Measurements from ENCODE around the gene GLT6D1. TPM values are rescaled to one million over a fixed set of nuclear protein-coding genes. Genes with fewer than 3 reads are reported as not detected.

Gene GLT6D1
- total RNA-seq, 4 donors from 2014 or later = not detected

GRCh38 chr9:135613946-135614805 is 25.2 kb downstream of the GLT6D1 start:
- no peak for DNase-seq (ENCODE audit: low spot score in 2 of 2)
- Histone ChIP-seq H3K9me3 (no peaks in the 10 kb centered on the region), H3K27ac (no peak overlapping the region), H3K27me3 (peaks cover 0 to 35% of the 10 kb centered on the region in 2 donors), H3K36me3 (no peaks in the 10 kb centered on the region), H3K4me3 (no peak overlapping the region), H3K4me1 (no peaks in the 10 kb centered on the region)
- no peak for TF ChIP-seq EP300 (IDR thresholded peaks at IDR 0.05)
- WGBS, 2 donors = 70 to 73% methylated on average over 24 to 25 of the region's 34 CpGs

DNA sequence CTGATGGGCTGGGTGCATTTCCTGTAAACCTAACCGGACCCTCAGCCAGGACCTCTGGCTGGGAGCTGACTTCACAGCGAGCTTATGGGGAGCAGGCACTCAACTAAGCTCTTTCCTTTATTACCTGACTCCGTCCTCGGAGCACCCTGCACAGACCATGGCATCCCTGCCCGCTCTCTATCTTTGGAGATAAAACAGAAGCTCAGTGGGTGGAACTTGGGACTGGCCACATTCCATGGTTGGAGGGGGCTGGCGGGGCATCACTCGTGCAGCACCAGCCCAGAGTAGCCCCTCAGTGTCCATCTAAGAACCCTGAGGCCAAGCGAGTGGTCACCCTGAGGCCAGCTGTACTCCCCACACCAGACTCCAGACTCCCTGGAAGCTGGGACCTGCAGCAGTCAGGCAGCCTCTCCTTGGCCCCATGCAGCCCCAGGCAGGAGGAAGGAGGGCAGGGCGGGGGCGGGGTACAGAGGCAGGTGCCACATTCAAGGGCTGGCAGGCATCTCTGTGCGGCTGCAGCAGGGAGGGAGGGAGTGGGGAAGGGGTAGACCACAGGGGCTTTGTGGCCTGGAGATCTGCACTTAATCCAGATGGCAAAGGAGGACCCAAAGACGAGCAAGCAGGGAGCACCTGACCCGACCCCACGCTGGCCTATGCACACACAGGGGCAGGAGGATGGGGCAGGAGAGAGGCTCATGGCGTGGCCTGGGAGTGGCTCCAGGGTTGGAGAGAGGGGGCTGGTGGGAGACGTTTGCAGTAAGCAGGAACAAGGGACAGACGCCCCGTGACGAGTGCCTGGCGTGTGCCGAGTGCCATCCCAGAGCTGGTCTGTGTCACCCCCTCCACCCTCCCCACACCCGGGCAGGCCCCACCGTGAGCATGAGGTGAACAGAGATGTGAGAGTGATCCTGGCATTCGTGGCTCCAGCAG is 26.1 kb downstream of the GLT6D1 start:
- no peaks in the 10 kb centered on the region for H3K9me3 ChIP-seq
- WGBS, 2 donors = 64 to 71% methylated on average over 18 to 22 of the region's 24 CpGs
- no peak overlapping the region for H3K27ac ChIP-seq
- TF ChIP-seq EP300 (IDR thresholded peaks at IDR 0.05) (no peak), CTCF (IDR thresholded peaks at IDR 0.05) (no peak), POLR2A (IDR thresholded peaks at IDR 0.05) (no peak)
- DNase-seq (ENCODE audit: low spot score in 2 of 2) = no peak
- H3K4me3 ChIP-seq = no peak overlapping the region
- peaks cover 0 to 31% of the 10 kb centered on the region in 2 donors for H3K27me3 ChIP-seq
- no peaks in the 10 kb centered on the region for H3K36me3 ChIP-seq
- no peaks in the 10 kb centered on the region for H3K4me1 ChIP-seq

DNA sequence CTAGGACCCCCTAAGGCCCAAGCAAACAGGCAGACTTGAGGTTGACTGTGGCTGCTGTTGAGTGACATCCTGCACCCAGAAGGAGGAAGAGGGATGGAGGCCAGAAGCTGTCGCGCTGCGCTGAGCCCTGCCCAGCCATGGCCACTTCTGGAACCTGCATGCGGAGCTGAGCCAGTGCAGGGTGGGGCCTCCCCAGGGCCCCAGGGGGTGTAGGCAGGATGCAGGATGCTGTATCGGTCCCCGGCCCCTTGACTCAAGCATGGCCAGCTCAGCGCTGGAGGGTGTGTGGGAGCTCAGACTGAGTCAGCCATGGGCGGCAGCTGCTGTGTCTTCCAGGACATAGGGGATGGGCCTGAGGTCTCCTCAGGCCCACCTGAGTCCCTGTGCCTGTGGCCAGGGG is 26.9 kb downstream of the GLT6D1 start:
- TF ChIP-seq CTCF (IDR thresholded peaks at IDR 0.05) = no peak
- Histone ChIP-seq H3K9me3 (no peaks in the 10 kb centered on the region), H3K27me3 (peaks cover 0 to 31% of the 10 kb centered on the region in 2 donors), H3K4me3 (no peak overlapping the region), H3K36me3 (no peaks in the 10 kb centered on the region), H3K27ac (no peak overlapping the region), H3K4me1 (no peaks in the 10 kb centered on the region)
- DNase-seq (ENCODE audit: low spot score in 2 of 2) = no peak
- WGBS, 2 donors = 52% methylated on average over 6 of the region's 8 CpGs; no CpG with 5 or more reads in 1 of the 2 donors

DNA sequence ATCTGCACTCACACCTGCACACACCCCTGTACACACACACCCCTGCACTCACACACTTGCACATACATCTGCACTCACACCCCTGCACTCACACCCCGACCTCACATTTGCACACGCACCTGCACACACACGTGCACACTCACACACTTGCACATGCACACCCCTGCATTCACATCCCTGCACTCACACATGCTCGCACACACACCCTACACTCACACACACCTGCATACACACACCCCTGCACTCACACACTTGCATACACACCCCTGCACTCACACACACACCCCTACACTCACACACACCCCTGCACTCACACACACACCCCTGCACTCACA is 27.5 kb downstream of the GLT6D1 start:
- Histone ChIP-seq H3K36me3 (no peaks in the 10 kb centered on the region), H3K9me3 (no peaks in the 10 kb centered on the region), H3K27me3 (peaks cover 0 to 31% of the 10 kb centered on the region in 2 donors), H3K27ac (no peak overlapping the region), H3K4me3 (no peak overlapping the region), H3K4me1 (no peaks in the 10 kb centered on the region)
- TF ChIP-seq POLR2A (IDR thresholded peaks at IDR 0.05) = no peak
- no peak for TF ChIP-seq CTCF (IDR thresholded peaks at IDR 0.05)
- DNase-seq (ENCODE audit: low spot score in 2 of 2) = no peak
- 13 to 26% methylated on average over 4 of the region's 4 CpGs for WGBS, 2 donors

GRCh38 chr9:135611142-135611874 is 28.0 kb downstream of the GLT6D1 start:
- H3K27me3 ChIP-seq = peaks cover 0 to 31% of the 10 kb centered on the region in 2 donors
- WGBS, 2 donors = 78 to 82% methylated on average over 7 of the region's 7 CpGs
- H3K4me1 ChIP-seq = no peaks in the 10 kb centered on the region
- H3K4me3 ChIP-seq = no peak overlapping the region
- H3K9me3 ChIP-seq = no peaks in the 10 kb centered on the region
- no peak for TF ChIP-seq EP300 (IDR thresholded peaks at IDR 0.05)
- no peak for TF ChIP-seq CTCF (IDR thresholded peaks at IDR 0.05)
- no peak for TF ChIP-seq POLR2A (IDR thresholded peaks at IDR 0.05)
- DNase-seq (ENCODE audit: low spot score in 2 of 2) = no peak
- no peaks in the 10 kb centered on the region for H3K36me3 ChIP-seq
- no peak overlapping the region for H3K27ac ChIP-seq
